Stromal cell of bone marrow (primary cell): ENCODE results near the gene NEURL4.
"Not testable (repeated sequence)": the region's sequence is repeated elsewhere in the genome, so short reads cannot be mapped to it uniquely, and the experiment has no call there.

Experiments used
- DNase-seq: peaks from one replicate; pipeline ENCODE4 v3.0.0-alpha.2; 2012; ENCODE audit warnings: low read depth

The NEURL4 gene

DNA sequence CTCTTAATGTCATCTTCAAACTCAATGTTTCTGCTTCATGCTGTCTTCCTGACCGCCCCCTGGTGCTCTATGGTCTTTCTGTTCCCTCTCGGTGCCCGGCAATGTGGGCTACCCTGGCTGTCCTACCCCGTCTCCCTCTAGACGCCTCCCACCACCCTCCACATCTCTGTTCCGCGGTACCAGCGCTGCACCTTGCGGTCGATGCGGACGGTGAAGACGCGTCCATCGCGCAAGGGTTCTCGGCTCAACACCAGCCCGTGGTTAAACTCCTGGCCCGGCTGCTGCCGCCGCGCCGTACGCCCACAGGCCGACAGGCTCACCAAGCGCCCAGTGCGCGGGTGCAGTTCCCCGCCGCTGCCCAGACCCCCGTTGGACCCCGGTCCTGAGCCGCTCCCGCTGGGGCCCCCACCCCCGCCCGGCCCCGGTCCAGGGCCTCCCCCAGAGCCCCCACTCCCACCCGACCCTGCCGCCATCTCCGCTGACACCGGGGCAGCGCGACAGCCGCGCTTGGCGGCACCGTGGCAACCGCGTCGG lies at the start of gene NEURL4:
Gene NEURL4, minus strand, starts transcription at position 496 of the 534 bp plus-strand sequence. Its CDS starts 23 bp downstream, at position 473.
- DNase-seq: no peak

DNA sequence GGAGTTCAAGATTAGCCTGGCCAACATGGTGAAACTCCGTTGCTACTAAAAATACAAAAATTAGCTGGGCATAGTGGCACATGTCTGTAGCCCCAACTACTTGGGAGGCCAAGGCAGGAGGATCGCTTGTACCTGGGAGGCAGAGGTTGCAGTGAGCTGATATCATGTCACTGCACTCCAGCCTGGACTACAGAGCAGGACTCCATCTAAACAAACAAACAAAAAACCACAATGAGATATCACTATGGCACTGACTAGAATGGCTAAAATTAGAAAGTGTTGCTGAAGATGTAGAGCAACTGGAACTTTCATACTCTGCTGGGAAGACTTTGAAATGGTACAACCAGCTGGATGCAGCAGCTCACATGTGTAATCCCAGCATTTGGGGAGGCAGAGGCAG lies 45.2 kb upstream of the NEURL4 start:
- DNase-seq: no peak

DNA sequence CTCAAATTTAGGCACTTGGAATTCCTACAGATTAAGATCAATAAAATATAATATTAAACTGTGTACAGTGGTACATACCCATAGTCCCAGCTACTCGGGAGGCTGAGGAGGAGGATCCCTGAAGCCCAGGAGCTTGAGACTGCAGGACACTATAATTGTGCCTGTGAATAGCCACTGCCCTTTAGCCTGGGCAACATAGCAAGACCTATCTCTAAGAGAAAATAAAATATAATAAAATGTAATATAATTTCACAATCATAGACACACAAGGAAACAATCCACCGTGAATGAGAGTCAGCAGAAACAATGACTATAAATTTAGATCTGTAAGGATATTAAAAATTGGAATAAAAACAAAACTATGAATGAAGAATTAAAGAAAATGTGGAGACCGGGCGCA lies 41.7 kb upstream of the NEURL4 start:
- no peak for DNase-seq

DNA sequence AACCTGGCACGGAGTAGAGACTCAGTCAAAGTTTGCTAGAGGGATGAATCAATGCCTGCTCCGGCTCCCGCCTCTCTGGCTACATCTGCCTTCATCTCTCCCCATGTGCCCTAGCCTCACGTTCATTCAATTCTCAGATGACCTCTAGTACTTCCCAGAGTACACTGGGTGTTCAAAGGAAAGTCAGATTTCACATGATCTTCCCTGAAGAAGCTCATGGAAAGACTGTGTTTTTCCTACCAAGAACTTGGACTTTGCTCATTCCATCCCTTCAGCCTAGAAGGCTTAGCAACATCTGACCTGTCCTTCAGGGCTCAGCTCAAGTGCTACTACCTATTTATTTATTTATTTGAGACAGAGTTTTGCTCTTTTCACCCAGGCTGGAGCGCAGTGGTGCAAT lies 40.7 kb upstream of the NEURL4 start:
- no peak for DNase-seq

DNA sequence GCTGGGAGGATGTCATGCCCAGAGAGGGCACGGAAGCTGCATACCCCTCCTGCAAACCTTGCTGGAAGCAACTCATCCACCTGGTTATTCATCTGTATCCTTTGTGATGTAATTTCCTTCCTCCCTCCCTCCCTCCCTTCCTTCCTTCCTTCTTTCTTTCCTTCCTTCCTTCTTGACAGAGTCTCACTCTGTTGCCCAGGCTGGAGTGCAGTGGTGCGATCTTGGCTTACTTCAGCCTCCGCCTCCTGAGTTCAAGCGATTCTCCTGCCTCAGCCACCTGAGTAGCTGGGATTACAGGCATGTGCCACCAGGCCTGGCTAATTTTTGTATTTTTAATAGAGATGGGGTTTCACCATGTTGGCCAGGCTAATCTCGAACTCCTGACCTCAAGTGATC lies 39.5 kb upstream of the NEURL4 start:
- DNase-seq: not testable (repeated sequence)

DNA sequence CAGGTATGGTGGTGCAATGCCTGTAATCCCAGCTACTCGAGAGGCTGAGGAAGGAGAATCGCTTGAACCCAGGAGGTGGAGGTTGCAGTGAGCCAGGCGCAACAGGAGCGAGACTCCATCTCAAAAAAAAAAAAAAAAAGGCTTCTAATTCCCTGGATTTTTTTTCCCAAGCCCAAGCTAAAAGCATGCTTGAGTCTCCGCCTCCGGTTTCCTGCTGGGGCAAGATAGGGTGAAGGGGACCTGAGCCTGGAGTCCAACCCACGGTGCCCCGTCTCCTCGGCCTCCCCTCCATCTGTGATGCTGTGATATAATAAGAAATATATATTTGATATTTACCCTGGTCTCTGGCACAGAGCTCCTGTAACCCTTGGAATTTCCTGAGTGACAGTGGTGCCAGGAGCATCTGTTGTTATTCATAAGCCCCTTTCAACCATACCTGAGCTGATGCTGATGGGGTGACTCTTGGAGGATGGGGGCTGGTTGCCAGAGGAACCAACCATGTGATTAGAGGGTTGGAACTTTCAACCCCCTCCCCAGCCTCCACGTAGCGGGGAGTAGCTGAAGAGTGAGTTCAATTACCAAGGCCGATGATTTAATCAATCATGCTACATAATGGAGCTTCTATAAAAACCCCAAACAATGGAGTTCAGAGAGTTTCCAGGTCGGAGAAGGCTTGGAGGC lies 38.9 kb upstream of the NEURL4 start:
- no peak for DNase-seq

DNA sequence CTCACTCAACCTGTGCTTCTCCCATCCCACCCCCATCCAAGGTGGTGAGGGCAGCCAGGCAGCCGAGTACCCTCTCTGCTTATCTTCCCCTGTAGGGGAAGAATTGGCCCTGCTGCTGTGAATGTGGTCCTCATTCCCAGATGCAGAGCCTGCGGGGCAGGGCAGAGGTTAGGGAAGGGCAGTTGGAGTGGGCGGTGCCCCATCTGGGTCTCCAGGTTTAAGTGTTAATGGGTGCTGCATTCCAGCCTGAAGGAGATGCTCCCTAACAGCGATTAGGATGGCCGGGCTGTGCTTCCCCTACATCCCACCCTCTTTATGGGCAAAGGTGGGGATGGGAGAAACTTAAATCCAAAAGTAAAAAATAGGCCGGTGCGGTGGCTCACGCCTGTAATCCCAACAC lies 37.9 kb upstream of the NEURL4 start:
- no peak for DNase-seq

DNA sequence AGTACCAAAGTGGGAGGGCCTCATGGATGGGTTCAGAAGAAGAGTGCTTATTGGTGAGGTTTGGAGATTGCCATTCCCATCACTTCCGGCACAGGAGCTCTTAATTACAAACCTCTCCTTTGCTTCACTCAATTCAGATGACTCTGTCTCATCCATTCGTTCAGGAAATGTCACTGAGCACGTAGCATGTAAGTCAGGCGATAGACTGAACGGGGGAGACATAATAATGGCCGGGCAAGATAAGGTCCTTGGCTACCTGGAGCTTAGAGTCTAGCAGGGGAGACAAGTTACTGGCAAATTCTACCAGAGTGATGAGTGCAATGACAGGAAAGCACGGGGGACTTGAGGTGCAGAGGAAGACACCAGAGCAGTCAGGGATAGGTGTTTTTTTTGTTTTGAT lies 36.8 kb upstream of the NEURL4 start:
- DNase-seq: not testable (repeated sequence)

DNA sequence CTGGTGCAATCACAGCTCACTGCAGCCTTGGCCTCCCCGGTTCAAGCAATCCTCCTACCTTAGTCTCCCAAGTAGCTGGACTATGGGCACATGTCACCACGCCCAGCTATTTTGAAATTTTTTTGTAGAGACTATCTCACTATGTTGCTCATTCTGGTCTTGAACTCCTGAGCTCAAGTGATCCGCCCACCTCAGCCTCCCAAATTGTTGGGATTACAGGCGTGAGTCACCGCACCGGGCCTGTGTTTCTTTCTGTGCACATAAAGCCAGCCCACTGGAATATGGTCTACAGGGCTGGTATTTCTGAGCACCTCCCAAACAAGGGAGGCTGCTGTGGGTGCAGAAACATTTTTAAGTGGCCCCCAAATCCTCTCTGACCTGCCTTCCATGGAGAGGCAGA lies 34.2 kb upstream of the NEURL4 start:
- no peak for DNase-seq

DNA sequence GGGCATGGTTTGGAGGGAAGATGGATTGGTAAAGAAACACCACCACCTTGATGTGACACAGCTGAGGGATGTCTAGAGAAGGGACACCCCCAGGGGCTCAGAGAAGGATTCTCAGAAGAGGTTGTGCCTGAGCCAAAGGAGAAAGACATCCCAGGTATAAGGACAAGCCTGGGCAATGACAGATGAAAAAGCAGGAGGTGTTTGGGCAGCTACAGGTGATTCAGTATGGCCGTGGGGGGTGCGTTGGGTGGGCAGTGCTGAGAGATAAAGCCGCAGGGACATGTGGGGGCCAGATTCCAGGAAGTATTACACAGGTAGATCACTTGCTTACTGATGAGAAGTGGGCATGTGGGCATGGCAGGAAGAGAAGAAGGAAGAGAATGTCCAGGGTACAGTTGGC lies 32.8 kb upstream of the NEURL4 start:
- DNase-seq: no peak

DNA sequence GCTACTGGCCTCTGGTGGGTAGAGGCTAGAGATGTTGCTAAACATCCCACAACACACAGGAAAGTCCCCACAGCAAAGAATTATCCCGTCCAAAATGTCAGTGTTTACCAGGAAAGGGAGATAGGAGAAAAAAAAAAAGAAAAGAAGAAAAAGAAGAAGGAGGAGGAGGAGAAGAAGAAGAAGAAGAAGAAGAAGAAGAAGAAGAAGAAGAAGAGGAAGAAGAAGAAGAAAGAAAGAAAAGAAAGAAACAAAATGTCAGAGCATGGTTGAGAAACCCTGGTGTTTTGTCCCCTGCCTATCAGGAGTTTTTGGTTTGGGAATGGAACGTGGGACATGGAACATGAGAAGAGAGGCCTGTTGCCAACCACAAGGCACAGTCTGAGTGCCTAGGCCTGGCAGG lies 28.2 kb upstream of the NEURL4 start:
- DNase-seq: no peak

DNA sequence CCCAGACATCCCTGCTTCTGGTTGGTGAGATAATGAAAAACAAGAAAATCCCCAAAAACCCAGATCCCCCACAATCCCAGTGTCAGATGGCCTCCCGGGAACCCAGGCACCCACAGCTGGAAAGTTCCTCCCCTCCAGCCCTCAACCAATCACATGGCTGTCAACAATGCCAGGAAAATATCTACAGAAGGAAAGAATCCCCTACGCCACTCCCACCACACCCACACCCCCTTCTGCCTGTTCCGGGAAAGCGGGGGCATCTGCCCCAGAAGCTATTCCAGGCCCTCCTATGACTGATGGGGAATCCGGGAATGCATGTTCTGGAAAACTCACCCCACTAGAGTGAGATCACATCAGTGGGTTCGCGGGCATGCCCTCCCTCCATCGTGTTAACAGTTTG lies 27.6 kb upstream of the NEURL4 start:
- no peak for DNase-seq

DNA sequence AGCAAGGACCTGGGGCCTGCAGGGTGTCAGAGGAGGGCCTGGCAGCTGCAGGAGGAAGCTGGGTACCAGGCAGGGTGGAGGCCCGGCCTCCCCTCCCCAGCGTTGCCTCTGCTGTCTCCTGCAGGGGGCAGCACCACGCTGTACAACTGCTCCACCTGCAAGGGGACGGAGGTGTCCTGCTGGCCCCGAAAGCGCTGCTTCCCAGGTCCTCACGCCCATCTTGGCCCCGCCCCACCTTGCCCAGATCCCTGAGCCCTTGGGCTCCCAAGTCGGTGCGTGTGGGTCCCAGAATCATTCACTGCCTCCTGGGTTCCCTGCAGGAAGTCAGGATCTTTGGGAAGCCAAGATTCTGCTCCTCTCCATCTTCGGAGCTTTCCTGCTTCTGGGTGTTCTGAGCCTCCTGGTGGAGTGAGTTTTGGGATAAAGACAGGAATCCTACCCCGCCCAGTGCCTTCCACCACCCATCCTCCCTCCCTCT lies 27.0 kb upstream of the NEURL4 start:
- no peak for DNase-seq

DNA sequence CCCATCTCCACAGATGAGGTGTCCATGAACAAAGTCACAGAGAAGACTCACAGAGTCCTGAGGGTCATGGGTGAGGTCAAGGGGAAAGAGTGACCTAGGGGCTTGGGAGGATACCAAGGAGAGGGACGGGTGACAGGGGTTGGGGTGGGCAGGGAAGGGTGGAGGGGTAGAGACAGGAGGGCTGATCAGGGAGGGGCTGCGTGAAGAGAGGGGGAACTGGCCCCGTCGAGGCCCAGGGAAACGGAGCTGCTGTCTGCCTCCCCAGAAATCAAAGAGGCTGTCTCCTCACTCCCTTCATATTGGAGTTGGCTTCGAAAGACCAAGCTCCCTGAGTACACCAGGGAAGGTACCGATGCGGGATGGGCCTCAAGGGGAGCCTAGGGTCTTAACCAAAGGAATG lies 26.4 kb upstream of the NEURL4 start:
- DNase-seq: no peak

DNA sequence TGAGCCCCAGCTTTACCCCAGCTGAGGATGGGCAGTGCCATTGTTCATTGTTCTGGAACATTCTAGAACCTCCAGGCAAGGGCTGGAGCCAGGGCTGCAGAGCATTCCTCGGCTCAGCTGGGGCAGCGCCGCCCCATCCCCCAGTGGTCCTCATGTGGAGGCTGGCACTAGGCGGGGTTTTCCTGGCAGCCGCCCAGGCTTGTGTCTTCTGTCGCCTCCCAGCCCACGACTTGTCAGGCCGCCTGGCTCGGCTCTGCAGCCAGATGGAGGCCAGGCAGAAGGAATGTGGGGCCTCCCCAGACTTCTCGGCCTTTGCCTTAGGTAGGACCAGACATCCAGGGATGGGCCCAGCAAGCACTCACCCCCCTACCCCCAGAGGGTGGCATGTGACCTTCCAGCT lies 25.9 kb upstream of the NEURL4 start, which contains the start of gene TMEM95:
Gene TMEM95, plus strand, starts transcription at position 104 of the 400 bp plus-strand sequence. Its CDS starts 49 bp downstream, at position 153.
- DNase-seq: no peak

DNA sequence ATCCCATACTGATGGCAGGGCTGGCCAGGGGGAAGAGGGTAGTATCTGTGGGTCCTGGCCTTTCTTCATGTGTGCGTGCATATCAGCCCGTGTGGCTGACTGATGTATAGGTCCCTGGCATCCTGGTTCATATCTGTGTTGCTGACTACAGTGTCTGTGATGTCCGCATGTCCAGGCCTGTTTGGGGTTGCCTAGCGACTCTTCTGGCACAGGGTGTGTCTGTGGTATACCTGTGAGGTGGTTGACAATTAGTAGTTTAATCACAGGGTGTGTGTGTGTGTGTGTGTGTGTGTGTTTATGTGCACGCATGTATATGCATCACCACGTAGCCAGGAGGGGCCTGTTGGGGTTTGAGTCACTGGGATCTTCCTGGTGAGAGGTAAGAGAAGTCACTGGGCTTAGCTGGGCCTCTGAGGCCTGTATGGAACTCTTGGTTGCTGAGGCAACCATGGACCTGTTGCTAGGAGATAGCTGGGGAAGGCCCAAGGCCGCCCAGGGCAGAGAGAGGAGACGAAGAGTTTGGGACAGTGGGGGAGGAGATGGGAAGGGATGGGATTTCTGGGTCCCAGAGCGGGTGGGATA lies 25.2 kb upstream of the NEURL4 start:
- DNase-seq: no peak

DNA sequence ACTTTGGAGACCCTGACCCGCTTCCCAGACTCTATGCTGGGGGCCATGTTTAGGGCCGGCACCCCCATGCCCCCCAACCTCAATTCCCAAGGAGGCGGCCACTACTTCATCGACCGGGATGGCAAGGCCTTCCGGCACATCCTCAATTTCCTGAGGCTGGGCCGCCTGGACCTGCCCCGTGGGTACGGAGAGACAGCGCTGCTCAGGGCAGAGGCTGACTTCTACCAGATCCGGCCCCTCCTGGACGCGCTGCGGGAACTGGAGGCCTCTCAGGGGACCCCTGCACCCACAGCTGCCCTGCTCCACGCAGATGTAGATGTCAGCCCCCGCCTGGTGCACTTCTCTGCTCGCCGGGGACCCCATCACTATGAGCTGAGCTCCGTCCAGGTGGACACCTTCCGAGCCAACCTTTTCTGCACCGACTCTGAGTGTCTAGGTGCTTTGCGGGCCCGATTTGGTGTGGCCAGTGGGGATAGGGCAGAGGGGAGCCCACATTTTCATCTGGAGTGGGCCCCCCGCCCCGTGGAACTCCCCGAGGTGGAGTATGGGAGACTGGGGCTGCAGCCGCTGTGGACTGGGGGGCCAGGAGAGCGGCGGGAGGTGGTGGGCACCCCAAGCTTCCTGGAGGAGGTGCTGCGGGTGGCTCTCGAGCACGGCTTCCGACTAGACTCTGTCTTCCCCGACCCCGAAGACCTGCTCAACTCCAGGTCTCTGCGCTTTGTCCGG lies 23.9 kb upstream of the NEURL4 start:
- DNase-seq: no peak

DNA sequence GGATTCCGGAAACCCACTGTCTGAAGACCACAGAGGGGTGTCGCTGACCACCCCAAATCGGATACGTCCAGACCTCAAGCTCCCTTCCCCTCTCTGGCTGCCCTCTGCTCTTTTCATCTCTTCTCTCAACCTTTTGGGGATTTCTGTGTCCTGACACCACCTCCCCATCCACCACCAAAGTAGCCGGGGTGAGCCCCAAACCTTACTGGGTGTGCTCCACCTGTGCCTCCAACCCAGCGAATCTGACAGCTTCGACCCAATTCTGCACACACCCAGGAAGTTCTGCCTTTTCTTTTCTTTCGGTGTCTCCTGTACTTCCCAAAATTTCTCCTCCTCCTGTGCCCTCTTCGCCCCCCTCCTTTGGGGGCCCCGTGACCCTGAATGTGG lies 23.4 kb upstream of the NEURL4 start:
- no peak for DNase-seq

DNA sequence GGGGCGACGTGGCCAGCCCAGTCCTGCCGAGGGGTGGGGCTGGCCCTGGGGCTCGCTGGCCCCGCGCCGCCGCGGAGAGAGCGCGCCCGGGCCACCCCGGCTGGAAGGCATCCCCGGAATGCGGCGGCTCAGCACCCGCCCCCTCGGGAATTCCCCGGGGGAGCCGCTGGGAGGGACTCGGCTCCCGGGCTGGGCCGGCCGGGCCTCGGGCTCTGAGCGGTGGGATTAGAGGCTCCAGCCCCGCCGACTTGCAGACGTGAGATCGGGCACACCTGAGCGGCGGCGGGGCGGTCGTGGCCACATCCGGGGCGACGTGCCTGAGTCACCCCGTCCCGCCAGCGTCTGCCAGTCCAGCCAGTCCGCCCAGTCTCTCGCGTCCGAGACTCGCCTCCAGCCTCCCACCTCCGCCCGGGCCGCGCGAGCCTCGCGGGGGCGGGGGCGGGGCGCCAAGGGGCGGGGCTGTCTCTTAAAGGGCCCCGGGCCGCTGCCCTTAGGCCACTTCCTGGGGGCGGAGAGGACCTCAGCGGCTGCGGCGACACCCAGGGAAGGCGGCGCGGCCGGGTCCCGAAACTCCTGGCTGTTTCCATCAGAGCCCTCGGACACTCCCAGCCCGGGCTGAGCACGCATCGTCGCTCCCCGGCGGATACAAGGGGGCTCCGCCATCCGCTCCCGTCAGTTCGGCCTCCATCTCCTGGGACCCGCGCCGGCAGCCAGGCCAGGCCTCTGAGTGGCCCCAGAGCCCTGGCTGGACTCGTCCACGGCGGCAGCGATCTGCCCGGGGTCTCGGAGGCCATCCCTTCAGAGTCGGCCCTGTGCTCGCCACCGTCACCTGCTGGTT lies 22.7 kb upstream of the NEURL4 start, which contains the start of gene KCTD11:
Gene KCTD11, plus strand, starts transcription at position 498 of the 838 bp plus-strand sequence.
- peak; percentile 82 for DNase-seq

DNA sequence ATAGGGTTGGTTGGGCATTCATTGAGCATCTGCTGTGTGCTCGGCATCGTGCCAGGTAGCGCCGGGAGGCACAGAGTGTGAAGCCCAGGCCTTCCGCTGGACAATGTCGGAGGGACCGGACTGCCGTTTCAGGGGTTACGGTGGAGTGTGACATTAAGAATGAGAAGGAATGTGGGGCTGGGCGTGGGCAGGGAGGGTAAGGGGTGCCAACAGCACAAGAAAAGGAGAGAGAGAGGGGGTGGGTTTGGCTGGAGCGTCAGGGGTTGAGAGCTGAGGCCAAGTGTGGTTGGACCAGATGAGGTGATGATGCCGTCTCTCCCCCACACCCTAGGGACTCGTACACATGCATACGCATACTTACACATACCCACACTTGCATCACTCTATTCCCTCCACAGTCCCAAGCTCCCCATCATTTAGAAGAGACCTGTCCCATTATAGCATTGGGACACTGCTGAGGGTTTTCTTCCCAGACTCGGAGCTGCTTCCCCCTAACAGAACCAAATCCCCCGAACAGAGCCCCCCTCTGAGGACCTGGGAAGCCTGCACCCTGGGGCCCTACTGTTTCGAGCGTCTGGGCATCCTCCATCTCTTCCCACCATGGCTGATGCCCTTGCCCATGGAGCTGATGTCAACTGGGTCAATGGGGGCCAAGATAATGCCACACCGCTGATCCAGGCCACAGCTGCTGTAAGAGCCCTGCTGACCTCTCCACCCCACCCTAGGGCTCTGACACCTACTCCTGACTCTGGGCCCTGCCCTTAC lies 19.5 kb upstream of the NEURL4 start:
- peak; percentile 34 for DNase-seq
